MM.1S (cell line): ENCODE measurements around the gene PPP4R4.

Experiments
- CTCF ChIP-seq: fragments of 300-600 bp; sonication (generic); IDR thresholded peaks from 2 replicates; pipeline ENCODE4 v1.5.1; 2016; ENCODE audit warnings: antibody characterized with exemption, low read length, mixed read lengths
- EZH2 ChIP-seq: fragments of 300-600 bp; sonication (generic); optimal IDR thresholded peaks from 2 replicates; pipeline ENCODE3; 2017; ENCODE audit warnings: low read depth, mild to moderate bottlenecking, antibody characterized with exemption, low read length, mixed read lengths
- EZH2phosphoT487 ChIP-seq: fragments of 300-600 bp; sonication (generic); IDR thresholded peaks from 2 replicates; pipeline ENCODE4 v1.6.1; 2018; ENCODE audit warnings: antibody characterized with exemption, low read length

GRCh38 chr14:94181835-94182234, 7.7 kb downstream of the PPP4R4 start:
- no peak for TF ChIP-seq CTCF
- TF ChIP-seq EZH2 = no peak
- TF ChIP-seq EZH2phosphoT487 = no peak
